Endothelial cell of umbilical vein (primary cell): Measurements from ENCODE around the gene EPB41L2. TPM values are rescaled to one million over a fixed set of nuclear protein-coding genes. Genes with fewer than 3 reads are reported as not detected.

Source experiments
- BruUV-seq: library from RNA; stranded (reverse); fragments of 400-500 nt; replicated peaks from 2 replicates; lab custom pipeline; 2021; lab: Mats Ljungman, UMichigan
- CTCF ChIA-PET: fragments of 300-600, 350-600 bp; sonication (Branson Sonifier 250); formaldehyde crosslinking; loops from one replicate; lab custom pipeline; 2021; ENCODE audit warnings: antibody characterized with exemption, inconsistent platforms; lab: Charles Lee
- POLR2A ChIA-PET: fragments of 300-600, 350-600 bp; sonication (Branson Sonifier 250); formaldehyde crosslinking; loops from one replicate; lab custom pipeline; 2021; ENCODE audit warnings: antibody characterized with exemption, inconsistent platforms; lab: Charles Lee
- DNase-seq: peaks from one replicate; pipeline ENCODE4 v3.0.0-alpha.2; 2011; ENCODE audit warnings: low read depth, low spot score
- FAIRE-seq: peaks from 2 replicates; lab custom pipeline; 2011; peaks lifted over from hg19 to GRCh38; lab: Jason Lieb, UNC
- H2AFZ ChIP-seq: 2 replicates; pipeline ENCODE4 v1.6.0; 2012; ENCODE audit warnings: low read depth, low read length, control low read depth, inconsistent platforms
- H3K27ac ChIP-seq: 2 replicates; pipeline ENCODE4 v1.5.1; 2011; ENCODE audit warnings: low read depth, mild to moderate bottlenecking, control low read depth, low read length, moderate library complexity; ENCODE audit not compliant: insufficient read depth
- H3K27me3 ChIP-seq, 2 experiments: 2 replicates each; pipeline versions ENCODE4 v1.6.0 to v1.6.1; 2011; ENCODE audit warnings: low read length in 2 of 2, mixed read lengths in 1 of 2; ENCODE audit not compliant: control insufficient read depth in 2 of 2, insufficient read depth in 2 of 2
- H3K36me3 ChIP-seq, 2 experiments: 2 replicates in 1 of 2; 3 replicates in 1 of 2; pipeline ENCODE4 v1.5.1; 2011; ENCODE audit warnings: low read length in 2 of 2, mild to moderate bottlenecking in 1 of 2, moderate library complexity in 1 of 2; ENCODE audit not compliant: control insufficient read depth in 2 of 2, insufficient read depth in 2 of 2; ENCODE audit errors: extremely low read depth in 1 of 2
- H3K4me1 ChIP-seq: 3 replicates; pipeline ENCODE4 v1.5.1; 2011; ENCODE audit warnings: mild to moderate bottlenecking, low read length; ENCODE audit not compliant: control insufficient read depth, insufficient read depth; ENCODE audit errors: extremely low read depth
- H3K4me2 ChIP-seq: 2 replicates; pipeline ENCODE4 v1.6.1; 2011; ENCODE audit warnings: low read length, control low read depth, mixed read lengths; ENCODE audit not compliant: insufficient read depth
- H3K4me3 ChIP-seq, 3 experiments: fragments of 200-600 bp in 1 of 3; sonication (generic), shearing (Covaris generic) in 1 of 3; replicated peaks in 1 of 3; 2 replicates each; pipeline ENCODE4 v1.5.1; 2011 to 2016; ENCODE audit warnings: control low read depth in 3 of 3, low read length in 3 of 3, mild to moderate bottlenecking in 2 of 3, inconsistent platforms in 1 of 3, low read depth in 1 of 3, moderate library complexity in 1 of 3; ENCODE audit not compliant: insufficient read depth in 1 of 3
- H3K79me2 ChIP-seq: 2 replicates; pipeline ENCODE4 v1.6.0; 2012; ENCODE audit warnings: low read length, inconsistent platforms; ENCODE audit not compliant: control insufficient read depth, insufficient read depth
- H3K9ac ChIP-seq: replicated peaks from 2 replicates; pipeline ENCODE3; 2011; ENCODE audit warnings: low read length, control low read depth; ENCODE audit not compliant: insufficient read depth; ENCODE audit errors: extremely low read depth
- H3K9me1 ChIP-seq: replicated peaks from 3 replicates; pipeline ENCODE4 v1.6.0; 2011; ENCODE audit warnings: mild to moderate bottlenecking, low read length; ENCODE audit not compliant: control insufficient read depth, insufficient read depth; ENCODE audit errors: extremely low read depth
- H3K9me3 ChIP-seq: replicated peaks from 2 replicates; pipeline ENCODE4 v1.5.1; 2012; ENCODE audit warnings: low read length, inconsistent platforms; ENCODE audit not compliant: control insufficient read depth, insufficient read depth
- H4K20me1 ChIP-seq: replicated peaks from 2 replicates; pipeline ENCODE3; 2011; ENCODE audit warnings: mild to moderate bottlenecking, low read length; ENCODE audit not compliant: control insufficient read depth, insufficient read depth; ENCODE audit errors: extremely low read depth
- EZH2 ChIP-seq: IDR thresholded peaks from 2 replicates; pipeline ENCODE4 v1.6.1; 2012; ENCODE audit warnings: borderline replicate concordance, low read depth, mild to moderate bottlenecking, moderate library complexity, low read length, inconsistent platforms; ENCODE audit not compliant: severe bottlenecking
- FOS ChIP-seq: IDR thresholded peaks from 2 replicates; pipeline ENCODE4 v1.6.1; 2011; ENCODE audit warnings: mild to moderate bottlenecking, low read length, moderate library complexity, borderline replicate concordance; ENCODE audit not compliant: insufficient read depth
- GATA2 ChIP-seq: IDR thresholded peaks from 2 replicates; pipeline ENCODE4 v1.7.0; 2011; ENCODE audit warnings: low read depth, mild to moderate bottlenecking, moderate library complexity, mixed read lengths, low read length; ENCODE audit not compliant: insufficient read length, insufficient read depth
- JUN ChIP-seq: IDR thresholded peaks from 2 replicates; pipeline ENCODE4 v1.6.1; 2011; ENCODE audit warnings: borderline replicate concordance, low read depth; ENCODE audit not compliant: insufficient read length, insufficient read depth
- MYC ChIP-seq: IDR thresholded peaks from one replicate; pipeline ENCODE4 v1.6.1; 2011; ENCODE audit warnings: mild to moderate bottlenecking, low read depth, low read length
- POLR2A ChIP-seq: IDR thresholded peaks from 2 replicates; pipeline ENCODE4 v1.6.1; 2012; ENCODE audit warnings: low read depth, mild to moderate bottlenecking, control low read depth, low read length
- POLR2AphosphoS5 ChIP-seq: IDR thresholded peaks from 2 replicates; pipeline ENCODE4 v1.6.1; 2012; ENCODE audit warnings: low read depth, mild to moderate bottlenecking, control low read depth, low read length, moderate library complexity; ENCODE audit not compliant: insufficient read depth
- dilution Hi-C: fragments of 300-500 bp; cut with MboI; formaldehyde crosslinking; loops from one replicate; pipeline ENCODE4 v1.15.0; 2019; ENCODE audit warnings: low sequenced_read_pairs; ENCODE audit not compliant: extremely low pct_ligation_motif_present
- intact Hi-C: fragments of 100-400 bp; cut with micrococcal nuclease; formaldehyde crosslinking; loops from one replicate; pipeline ENCODE4 v1.10.0; 2022
- polyA plus RNA-seq, 4 experiments: library from polyadenylated mRNA; depleted of rRNA in 3 of 4; stranded (reverse) in 3 of 4; unstranded in 1 of 4; fragments of >200 nt; gene quantifications; 2 replicates each; pipeline versions ENCODE4 v1.2.1 to v1.2.3, GENCODE V29; 2011 to 2012; ENCODE audit warnings: missing spikeins in 1 of 4
- total RNA-seq: library from RNA; stranded (reverse); gene quantifications from 2 replicates; pipeline ENCODE4 v1.2.3, GENCODE V29; 2021
- TF ChIP-seq, protein P1 (sequence below), 2 donors: IDR thresholded peaks; 1 replicate in 1 of 2; 2 replicates in 1 of 2; pipeline ENCODE4 v1.5.1; 2011; ENCODE audit warnings: low read length in 2 of 2, mild to moderate bottlenecking in 2 of 2, moderate library complexity in 2 of 2, control low read depth in 1 of 2, inconsistent platforms in 1 of 2, low read depth in 1 of 2; ENCODE audit not compliant: insufficient read depth in 1 of 2; ENCODE audit errors: extremely low read depth in 1 of 2
- TF ChIP-seq, protein P2 (sequence below): IDR thresholded peaks from 2 replicates; pipeline ENCODE4 v1.6.1; 2011; ENCODE audit not compliant: insufficient read depth, insufficient read length

EPB41L2 gene
- total and polyA plus RNA-seq, 2 donors (not counting 3 experiments of a cell fraction or from before 2014, with no cell fraction given) = 26.5 to 87.7 TPM

DNA sequence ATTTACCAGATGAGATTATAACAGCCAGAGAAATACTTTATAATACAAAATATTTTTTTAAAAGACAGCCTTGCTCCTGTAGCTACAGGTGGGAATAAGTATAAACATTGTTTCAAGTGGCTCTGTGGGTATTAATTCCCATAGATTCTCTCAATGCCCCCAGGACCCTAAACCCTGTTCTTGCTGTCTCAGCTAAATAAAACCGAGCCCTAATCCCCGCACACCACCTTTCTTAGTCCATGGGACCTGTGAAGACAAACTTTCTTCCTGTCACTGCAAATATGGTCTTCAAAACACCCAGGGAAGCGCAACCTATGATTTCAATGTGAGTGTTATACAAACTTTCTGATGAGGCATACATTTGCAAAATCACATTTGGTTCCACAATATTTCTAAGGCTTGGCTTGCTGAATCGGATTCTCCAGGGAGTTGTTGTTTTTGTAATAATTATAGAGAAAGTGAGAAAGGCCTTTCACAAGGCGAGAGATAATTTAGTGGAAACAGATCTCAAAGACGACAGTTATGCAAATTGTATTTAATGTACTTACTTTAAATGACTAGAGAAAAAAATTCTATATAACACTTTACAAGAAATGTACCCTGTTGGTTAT is 224.7 kb downstream of the EPB41L2 start:
- dilution Hi-C loops = no loop called here
- FAIRE-seq = no peak
- no peaks in the 10 kb centered on the region for H3K36me3 ChIP-seq
- H2AFZ ChIP-seq = no peak overlapping the region
- no peaks in the 10 kb centered on the region for H4K20me1 ChIP-seq
- no peak overlapping the region for H3K4me2 ChIP-seq
- POLR2A ChIA-PET = no interaction called here
- H3K27me3 ChIP-seq = no peaks in the 10 kb centered on the region
- no peaks in the 10 kb centered on the region for H3K9me1 ChIP-seq
- no peaks in the 10 kb centered on the region for H3K79me2 ChIP-seq
- CTCF ChIA-PET = interaction anchor here (1.1 kb wide), 1 partner anchor 517 kb away, joined by 3 read pairs; no protein-coding TSS in a partner anchor
- H3K27ac ChIP-seq = no peak overlapping the region
- H3K9me3 ChIP-seq = no peaks in the 10 kb centered on the region
- no peaks in the 10 kb centered on the region for H3K4me1 ChIP-seq
- no peak overlapping the region for H3K4me3 ChIP-seq
- no peak overlapping the region for H3K9ac ChIP-seq
- BruUV-seq = no TSS peak
- DNase-seq = no peak
- intact Hi-C loops = no loop called here
- TF ChIP-seq, protein P1, sequence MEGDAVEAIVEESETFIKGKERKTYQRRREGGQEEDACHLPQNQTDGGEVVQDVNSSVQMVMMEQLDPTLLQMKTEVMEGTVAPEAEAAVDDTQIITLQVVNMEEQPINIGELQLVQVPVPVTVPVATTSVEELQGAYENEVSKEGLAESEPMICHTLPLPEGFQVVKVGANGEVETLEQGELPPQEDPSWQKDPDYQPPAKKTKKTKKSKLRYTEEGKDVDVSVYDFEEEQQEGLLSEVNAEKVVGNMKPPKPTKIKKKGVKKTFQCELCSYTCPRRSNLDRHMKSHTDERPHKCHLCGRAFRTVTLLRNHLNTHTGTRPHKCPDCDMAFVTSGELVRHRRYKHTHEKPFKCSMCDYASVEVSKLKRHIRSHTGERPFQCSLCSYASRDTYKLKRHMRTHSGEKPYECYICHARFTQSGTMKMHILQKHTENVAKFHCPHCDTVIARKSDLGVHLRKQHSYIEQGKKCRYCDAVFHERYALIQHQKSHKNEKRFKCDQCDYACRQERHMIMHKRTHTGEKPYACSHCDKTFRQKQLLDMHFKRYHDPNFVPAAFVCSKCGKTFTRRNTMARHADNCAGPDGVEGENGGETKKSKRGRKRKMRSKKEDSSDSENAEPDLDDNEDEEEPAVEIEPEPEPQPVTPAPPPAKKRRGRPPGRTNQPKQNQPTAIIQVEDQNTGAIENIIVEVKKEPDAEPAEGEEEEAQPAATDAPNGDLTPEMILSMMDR (IDR thresholded peaks at IDR 0.05; ENCODE audit: extremely low read depth in 1 of 2, insufficient read depth in 1 of 2, low read depth in 1 of 2, low read length in 2 of 2) = no peak
- TF ChIP-seq GATA2 = no peak
- no peak for TF ChIP-seq POLR2AphosphoS5

- BruUV-seq = no TSS peak
These were observed 226.0 kb downstream of the EPB41L2 start for GRCh38 chr6:130837067-130837466.

More at GRCh38 chr6:130837067-130837466, 226.0 kb downstream of the EPB41L2 start:
- Histone ChIP-seq H3K9me3 (no peaks in the 10 kb centered on the region), H3K79me2 (no peaks in the 10 kb centered on the region), H4K20me1 (no peaks in the 10 kb centered on the region), H3K9me1 (no peaks in the 10 kb centered on the region), H3K4me2 (no peak overlapping the region), H3K27me3 (no peaks in the 10 kb centered on the region), H2AFZ (no peak overlapping the region), H3K9ac (no peak overlapping the region), H3K4me3 (no peak overlapping the region), H3K4me1 (no peaks in the 10 kb centered on the region), H3K27ac (no peak overlapping the region), H3K36me3 (no peaks in the 10 kb centered on the region)
- FAIRE-seq = no peak
- DNase-seq = no peak
- ChIA-PET CTCF (no interaction called here), POLR2A (no interaction called here)
- dilution Hi-C loops = no loop called here
- TF ChIP-seq FOS (no peak), MYC (no peak), EZH2 (no peak), JUN (no peak), POLR2AphosphoS5 (no peak), POLR2A (no peak), GATA2 (no peak)
- TF ChIP-seq, protein P2, sequence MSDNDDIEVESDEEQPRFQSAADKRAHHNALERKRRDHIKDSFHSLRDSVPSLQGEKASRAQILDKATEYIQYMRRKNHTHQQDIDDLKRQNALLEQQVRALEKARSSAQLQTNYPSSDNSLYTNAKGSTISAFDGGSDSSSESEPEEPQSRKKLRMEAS = no peak
- TF ChIP-seq, protein P1 (IDR thresholded peaks at IDR 0.05; ENCODE audit: extremely low read depth in 1 of 2, insufficient read depth in 1 of 2, low read depth in 1 of 2, low read length in 2 of 2) = no peak
- intact Hi-C loops = no loop called here
